ENCODE data around the gene STX18. TPM values are rescaled to one million over a fixed set of nuclear protein-coding genes. Genes with fewer than 3 reads are reported as not detected.

Gene STX18
- total RNA-seq, 1 experiment from 2014 or later, result 18.5 TPM

DNA sequence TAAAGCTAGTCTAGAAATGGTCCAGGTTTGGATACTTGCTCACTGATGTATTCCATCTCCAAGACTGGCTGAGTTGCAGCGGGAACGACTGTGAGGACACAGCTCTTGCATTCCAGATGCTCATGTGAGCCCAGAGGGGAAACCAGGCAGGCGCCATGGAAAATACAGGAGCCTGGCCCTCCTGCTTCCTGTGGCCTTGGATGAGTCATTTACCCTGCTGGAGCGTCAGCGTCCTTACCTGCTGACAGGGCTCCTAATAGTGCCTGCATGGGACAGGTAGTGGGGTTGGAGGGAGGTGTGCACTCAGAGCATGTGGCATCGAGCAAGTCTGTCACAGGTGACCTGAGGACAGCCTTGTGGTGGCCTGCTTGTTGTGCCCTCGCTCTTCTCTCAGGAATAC lies 85.5 kb downstream of the STX18 start:
- peak; percentile 72 for ATAC-seq
- intact Hi-C loops (cut with micrococcal nuclease), result no loop called here

More for the DNA sequence above, 85.5 kb downstream of the STX18 start:
- RAD21 ChIA-PET (ENCODE audit: low non-redundant PET in 1 of 2, low total read pairs in 2 of 2, uncharacterized antibody in 2 of 2, unreplicated experiment in 2 of 2), result no interaction called here
- Histone ChIP-seq H3K4me1 (ENCODE audit: control insufficient read depth in 1 of 2, insufficient read depth in 2 of 2, low read length in 2 of 2) (peaks cover 0 to 11% of the 10 kb centered on the region in 2 experiments; a peak in 1 of 4 replicates), H3K4me3 (replicated peaks in 1 of 2; ENCODE audit: low read depth in 1 of 2, low read length in 2 of 2) (no peak overlapping the region), H4K20me1 (ENCODE audit: insufficient read depth) (no peaks in the 10 kb centered on the region), H3K27me3 (ENCODE audit: insufficient read depth, low read length) (no peaks in the 10 kb centered on the region), H3K9ac (ENCODE audit: low read length) (no peak overlapping the region), H3K36me3 (ENCODE audit: control insufficient read depth in 1 of 2, insufficient read depth in 2 of 2, low read length in 2 of 2) (peaks cover 3 to 15% of the 10 kb centered on the region in 2 experiments; a peak in 1 of 4 replicates), H3K79me2 (ENCODE audit: insufficient read depth, low read length) (no peaks in the 10 kb centered on the region), H2AFZ (ENCODE audit: low read depth, low read length, poor library complexity, severe bottlenecking) (no peak overlapping the region), H3K9me2 (ENCODE audit: insufficient read depth) (no peaks in the 10 kb centered on the region), H3K27ac (ENCODE audit: low read depth, low read length) (no peak overlapping the region), H3K9me3 (ENCODE audit: control insufficient read depth in 1 of 2, insufficient read depth in 1 of 2, low read depth in 1 of 2, low read length in 2 of 2) (no peaks in the 10 kb centered on the region), H3K4me2 (ENCODE audit: low read length) (0 out of 2 replicates have a peak overlapping the region, but pooled peaks have one; percentile 7)
- DNase-seq (ENCODE audit: low read depth, low spot score), result no peak
- CTCF ChIA-PET, result no interaction called here
- POLR2A ChIA-PET, result no interaction called here
- TF ChIP-seq POLR2A (IDR thresholded peaks at IDR 0.05; ENCODE audit: borderline replicate concordance, extremely low read depth, insufficient read depth, insufficient read length), result no peak
- TF ChIP-seq EZH2 (IDR thresholded peaks at IDR 0.05), result no peak
- TF ChIP-seq, protein P1, sequence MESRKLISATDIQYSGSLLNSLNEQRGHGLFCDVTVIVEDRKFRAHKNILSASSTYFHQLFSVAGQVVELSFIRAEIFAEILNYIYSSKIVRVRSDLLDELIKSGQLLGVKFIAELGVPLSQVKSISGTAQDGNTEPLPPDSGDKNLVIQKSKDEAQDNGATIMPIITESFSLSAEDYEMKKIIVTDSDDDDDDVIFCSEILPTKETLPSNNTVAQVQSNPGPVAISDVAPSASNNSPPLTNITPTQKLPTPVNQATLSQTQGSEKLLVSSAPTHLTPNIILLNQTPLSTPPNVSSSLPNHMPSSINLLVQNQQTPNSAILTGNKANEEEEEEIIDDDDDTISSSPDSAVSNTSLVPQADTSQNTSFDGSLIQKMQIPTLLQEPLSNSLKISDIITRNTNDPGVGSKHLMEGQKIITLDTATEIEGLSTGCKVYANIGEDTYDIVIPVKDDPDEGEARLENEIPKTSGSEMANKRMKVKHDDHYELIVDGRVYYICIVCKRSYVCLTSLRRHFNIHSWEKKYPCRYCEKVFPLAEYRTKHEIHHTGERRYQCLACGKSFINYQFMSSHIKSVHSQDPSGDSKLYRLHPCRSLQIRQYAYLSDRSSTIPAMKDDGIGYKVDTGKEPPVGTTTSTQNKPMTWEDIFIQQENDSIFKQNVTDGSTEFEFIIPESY (IDR thresholded peaks at IDR 0.05; ENCODE audit: extremely low read depth, insufficient replicate concordance, low read length), result no peak
- TF ChIP-seq JUND (IDR thresholded peaks at IDR 0.05), result no peak
- no peak for TF ChIP-seq SIN3A (IDR thresholded peaks at IDR 0.05; ENCODE audit: low read depth)
- no peak for TF ChIP-seq EGR1 (IDR thresholded peaks at IDR 0.05; ENCODE audit: low read depth)
- no peak for TF ChIP-seq SP1 (IDR thresholded peaks at IDR 0.05; ENCODE audit: low read depth)
- TF ChIP-seq FOSL1 (IDR thresholded peaks at IDR 0.05; ENCODE audit: low read depth), result no peak
- no peak for TF ChIP-seq EZH2phosphoT487 (IDR thresholded peaks at IDR 0.05; ENCODE audit: borderline replicate concordance)
- TF ChIP-seq CBX3 (IDR thresholded peaks at IDR 0.05; ENCODE audit: low read depth), result no peak
- no peak for TF ChIP-seq ELF1 (IDR thresholded peaks at IDR 0.05; ENCODE audit: borderline replicate concordance, low read depth)
- TF ChIP-seq POLR2AphosphoS5 (IDR thresholded peaks at IDR 0.05; ENCODE audit: low read depth, low read length), result no peak
- no peak for TF ChIP-seq ZFX (IDR thresholded peaks at IDR 0.05)
- TF ChIP-seq, protein P2, sequence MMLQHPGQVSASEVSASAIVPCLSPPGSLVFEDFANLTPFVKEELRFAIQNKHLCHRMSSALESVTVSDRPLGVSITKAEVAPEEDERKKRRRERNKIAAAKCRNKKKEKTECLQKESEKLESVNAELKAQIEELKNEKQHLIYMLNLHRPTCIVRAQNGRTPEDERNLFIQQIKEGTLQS (IDR thresholded peaks at IDR 0.05), result no peak
- no peak for TF ChIP-seq RAD21 (IDR thresholded peaks at IDR 0.05; ENCODE audit: low read depth)
- no TSS peak for BruUV-seq (replicated peaks)
